ENCODE measurements around the gene LGALS1.
A peak's percentile ranks its signal among the peaks of the same experiment; 100 is the strongest.

LGALS1 gene

DNA sequence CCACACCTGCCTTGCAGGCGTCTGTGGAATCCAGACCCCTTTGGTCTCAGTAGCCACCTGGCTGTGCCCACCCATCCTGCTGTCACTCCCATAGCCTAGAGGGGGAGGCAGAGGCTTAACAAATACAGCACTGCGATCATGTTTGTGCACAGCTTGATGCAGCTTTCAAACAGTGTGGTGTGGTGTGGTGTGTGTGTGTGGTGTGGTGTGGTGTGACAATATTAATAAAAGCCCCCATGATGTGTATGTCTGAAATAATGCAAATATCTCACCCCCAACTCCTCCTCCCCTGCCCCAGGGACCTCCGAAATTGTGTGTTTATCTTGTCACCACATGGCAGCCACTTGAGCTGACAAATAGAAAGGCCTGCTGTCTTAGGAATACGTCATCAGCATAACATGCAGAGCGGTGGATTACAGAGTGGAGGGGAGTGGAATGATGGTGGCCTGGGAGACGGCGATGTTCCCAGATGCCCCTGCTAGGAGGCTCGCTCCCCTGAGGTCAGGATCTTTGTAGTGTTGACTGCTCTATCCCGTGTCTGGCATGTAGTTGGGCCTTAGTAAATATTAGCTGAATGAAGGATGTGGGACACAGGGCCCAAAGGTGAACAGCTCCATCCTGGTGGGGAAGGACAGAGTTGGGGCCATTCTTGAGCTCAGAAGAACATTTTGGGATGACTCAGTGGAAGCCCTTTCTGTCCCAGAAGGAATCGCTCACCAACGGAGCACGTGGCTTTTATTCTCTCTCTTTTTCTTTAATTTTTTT lies 14.1 kb upstream of the LGALS1 start:
- DNase-seq (ENCODE audit: low read depth in 2 of 2) = no peak

DNA sequence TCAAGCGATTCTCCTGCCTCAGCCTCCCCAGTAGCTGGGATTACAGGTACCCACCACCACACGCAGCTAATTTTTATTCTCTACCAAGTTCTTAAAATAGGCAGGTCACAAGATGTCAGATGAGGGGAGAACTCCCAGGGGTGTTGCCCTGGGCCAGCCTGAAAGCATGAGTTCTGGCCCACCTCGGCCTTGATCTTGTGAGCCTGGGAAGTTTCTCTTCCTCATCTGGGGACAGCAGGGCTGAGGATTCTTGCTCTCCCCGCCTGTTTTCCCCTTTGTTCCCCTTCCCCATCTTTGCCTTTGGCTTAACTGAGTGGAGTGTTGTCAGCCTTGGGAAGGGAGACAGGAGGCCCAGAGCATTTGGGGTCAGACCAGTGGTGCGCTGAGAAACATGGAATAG lies 13.4 kb upstream of the LGALS1 start:
- DNase-seq (ENCODE audit: low read depth in 2 of 2) = no peak

DNA sequence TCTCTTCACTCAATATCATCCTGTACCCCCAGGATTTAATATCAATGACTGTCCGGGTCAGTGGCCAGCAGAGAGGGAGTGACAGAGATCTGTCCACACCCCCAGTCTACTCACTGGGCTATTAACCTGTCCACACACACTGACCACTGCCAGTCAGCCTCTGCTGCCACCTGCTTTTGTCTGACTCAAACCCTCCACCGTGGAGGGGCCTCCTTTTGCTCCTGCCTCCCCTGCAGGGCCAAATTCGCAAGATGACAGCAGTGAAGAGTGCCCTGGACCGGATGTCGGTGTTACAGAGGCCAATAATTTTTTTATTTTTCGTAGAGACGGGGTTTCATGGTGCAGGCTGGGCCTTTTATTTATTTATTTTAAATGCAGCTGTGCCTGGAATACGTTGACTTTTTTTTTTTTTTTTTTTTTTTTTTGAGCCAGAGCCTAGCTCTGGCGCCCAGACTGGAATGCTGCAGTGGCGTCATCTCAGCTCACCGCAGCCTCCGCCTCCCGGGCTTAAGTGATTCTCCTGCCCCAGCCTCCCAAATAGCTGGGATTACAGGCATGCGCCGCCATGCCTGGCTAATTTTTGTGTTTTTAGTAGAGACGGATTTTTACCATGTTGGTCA lies 11.8 kb upstream of the LGALS1 start:
- no peak for DNase-seq (ENCODE audit: low read depth in 2 of 2)

DNA sequence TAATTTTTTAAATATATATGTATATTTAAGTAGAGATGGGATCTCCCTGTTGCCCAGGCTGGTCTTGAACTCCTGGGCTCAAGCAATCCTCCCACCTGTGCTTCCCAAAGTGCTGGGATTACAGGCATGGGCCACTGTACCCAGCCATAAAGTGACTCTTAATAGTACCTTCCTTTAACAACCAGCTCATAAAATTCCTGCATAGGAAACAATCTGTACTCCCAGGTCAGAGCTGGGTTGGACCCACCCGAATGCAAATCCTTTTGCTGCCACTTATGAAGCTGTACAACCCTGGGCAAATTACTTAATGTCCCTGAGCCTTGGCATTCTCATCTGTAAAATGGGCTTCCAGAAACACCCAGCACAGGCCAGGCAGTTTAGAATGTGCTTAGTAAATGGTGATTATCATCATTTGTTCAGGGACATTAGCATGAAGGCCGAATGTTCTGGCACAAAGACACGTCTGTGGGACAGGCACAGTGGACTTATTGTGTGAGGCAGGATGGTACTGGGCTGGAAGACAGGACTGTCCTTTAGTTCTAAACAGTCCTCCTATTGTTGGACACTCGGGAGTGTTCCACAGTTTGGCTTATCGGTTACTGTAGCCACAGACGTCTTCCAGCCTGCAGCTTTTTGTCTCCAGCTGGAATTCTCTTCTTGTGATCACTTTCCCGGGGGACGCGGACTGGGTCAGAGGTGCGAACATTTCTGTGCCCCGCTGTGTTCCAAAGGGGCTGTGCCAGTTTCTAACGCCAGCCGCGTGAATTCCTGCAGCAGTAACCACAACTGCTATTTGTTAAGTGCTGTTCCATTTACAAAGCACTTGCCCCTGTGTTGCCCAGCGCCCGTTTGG lies 11.0 kb upstream of the LGALS1 start:
- DNase-seq (ENCODE audit: low read depth in 2 of 2) = no peak

DNA sequence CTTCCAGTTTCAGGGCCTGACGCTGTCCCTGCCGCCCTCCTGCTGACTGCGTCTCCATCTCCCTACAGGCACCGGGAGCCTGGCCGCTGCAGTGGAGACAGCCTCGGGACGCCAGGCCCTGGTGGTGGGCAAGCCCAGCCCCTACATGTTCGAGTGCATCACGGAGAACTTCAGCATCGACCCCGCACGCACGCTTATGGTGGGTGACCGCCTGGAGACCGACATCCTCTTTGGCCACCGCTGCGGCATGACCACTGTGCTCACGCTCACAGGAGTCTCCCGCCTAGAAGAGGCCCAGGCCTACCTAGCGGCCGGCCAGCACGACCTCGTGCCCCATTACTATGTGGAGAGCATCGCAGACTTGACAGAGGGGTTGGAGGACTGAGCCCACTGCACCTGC lies 9.9 kb upstream of the LGALS1 start:
- DNase-seq (ENCODE audit: low read depth in 2 of 2) = no peak

DNA sequence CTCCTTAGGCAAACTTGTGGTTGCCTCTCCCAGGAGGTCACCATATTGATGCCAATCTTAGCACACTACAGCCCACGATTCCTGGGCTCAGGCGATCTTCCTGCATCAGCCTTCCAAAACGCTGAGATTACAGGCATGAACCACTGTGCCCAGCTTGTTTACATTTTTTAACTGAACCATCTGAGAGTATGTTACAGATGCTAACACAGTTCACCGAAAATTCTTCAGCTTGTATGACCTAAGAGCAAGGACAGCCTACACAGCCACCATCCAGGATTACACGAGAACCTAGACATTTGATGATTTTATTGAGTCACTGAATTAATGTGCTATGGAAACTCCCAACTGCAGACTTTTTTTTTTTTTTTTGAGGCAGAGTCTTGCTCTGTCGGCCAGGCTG lies 5.8 kb upstream of the LGALS1 start:
- no peak for DNase-seq (ENCODE audit: low read depth in 2 of 2)

DNA sequence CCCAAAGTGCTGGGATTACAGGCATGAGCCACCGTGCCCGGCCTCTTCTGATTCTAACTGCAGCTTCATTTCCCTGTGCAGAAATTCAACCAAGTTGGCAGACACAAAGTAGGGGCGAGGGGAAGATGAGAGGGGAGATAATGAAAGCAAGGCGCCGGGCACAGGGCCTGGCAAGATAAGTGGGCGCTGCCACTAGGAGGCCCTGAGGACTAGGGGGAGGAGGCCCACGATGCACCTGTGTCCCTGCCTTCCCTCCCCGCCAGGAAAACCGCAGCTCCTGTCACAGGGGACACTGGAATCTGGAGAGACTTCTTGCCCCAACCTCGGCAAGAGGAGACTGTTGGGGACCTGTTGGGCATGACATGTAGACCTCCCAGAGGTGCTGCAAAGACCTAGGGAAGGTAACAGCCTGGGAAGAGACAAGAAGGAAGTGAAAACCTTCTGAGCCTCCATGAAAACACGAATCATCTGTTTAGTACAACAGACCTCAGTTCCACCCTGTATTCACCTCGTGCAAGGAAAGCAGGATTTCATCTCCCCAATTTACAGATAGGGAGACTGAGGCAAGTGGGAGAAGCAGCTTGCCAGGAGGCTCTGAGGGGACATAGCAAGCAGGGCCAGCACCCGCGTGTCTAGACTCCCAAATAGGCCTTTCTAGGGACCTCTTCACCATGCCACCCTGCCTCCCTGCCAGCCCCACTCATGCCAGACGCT lies 3.1 kb upstream of the LGALS1 start:
- DNase-seq (ENCODE audit: low read depth in 2 of 2) = no peak

DNA sequence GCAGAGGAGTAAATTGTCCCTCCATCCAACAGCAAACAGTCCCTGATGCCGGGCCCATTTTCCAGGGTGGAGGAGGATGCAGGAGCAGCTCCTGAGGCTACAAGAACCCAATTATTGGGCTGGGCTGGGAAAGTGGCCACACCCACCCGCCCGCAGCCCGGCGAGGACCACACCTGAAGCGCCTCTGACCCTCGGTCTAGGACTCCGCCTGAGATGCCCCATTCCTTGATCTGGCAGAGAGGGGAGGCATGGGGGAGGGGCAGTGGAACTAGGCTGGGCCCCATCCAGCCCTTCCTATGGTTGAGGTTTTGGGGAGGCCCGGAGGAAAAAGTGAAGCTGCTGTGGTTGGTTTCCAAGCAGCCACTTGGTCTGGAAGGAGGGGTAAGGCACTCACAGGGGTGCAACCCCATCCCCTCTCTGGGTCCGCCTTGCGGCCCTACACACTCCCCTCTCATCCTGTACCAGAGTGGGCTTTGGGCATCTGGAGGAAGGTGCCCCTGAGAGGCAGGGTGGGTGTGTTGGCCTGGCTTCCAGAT lies 2.4 kb upstream of the LGALS1 start:
- DNase-seq (ENCODE audit: low read depth in 2 of 2) = no peak

DNA sequence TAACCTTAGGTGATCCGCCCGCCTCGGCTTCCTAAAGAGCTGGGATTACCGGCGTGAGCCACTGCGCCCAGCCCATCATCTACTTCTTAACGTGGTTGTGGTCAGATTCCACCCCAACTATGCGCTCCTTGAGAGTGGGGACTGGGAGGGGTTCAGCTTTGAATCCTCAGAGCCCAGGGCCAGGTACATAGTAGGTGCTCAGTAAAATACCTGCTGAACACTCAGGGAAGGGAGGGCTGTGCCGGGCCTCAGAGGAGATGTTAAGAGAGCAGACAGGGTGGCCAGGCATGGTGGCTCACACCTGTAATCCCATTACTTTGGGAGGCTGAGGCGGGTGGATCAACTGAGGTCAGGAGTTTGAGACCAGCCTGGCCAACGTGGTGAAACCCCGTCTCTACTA lies 1.2 kb upstream of the LGALS1 start:
- no peak for DNase-seq (ENCODE audit: low read depth in 2 of 2)

DNA sequence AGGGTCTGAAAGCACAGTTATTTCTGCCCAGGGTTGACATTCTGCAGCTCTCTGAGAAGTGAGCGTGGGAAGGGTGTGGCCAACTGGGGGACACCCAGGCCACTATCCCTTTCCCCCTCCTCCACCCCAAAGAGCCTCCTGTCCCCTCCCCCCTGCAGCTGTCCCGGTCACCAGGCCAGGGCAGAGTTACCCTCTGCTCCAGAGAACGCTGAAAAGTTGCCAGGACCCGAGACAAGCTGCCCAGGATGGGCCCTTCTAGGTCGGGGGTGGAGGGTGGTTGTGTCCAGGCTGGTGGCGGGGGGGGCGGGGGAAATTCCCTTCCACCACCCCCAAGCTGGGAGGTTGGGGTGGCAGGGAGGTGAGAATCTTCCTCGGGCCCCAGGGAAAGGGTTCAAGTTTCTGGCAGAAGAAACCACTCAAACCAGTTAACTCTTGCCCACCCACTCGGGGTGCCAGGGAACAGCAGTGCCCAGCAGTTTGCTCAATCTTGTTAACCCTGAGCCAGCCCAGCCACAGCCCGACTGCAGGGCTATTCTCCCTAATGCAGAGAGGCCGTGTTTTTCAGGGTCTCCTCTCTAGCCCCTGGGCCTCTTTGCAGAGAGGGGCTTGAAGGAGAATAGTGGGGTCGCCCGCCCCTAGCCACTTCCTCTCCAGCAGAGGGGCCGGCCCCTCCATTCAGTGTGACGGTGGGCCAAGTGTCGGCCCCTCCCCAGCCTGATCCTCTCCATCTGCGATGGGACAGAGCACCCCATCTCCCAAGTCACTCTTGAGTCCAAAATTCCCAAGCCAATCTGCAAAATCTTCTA lies 697 bp downstream of the LGALS1 start:
- no peak for DNase-seq (ENCODE audit: low read depth in 2 of 2)

DNA sequence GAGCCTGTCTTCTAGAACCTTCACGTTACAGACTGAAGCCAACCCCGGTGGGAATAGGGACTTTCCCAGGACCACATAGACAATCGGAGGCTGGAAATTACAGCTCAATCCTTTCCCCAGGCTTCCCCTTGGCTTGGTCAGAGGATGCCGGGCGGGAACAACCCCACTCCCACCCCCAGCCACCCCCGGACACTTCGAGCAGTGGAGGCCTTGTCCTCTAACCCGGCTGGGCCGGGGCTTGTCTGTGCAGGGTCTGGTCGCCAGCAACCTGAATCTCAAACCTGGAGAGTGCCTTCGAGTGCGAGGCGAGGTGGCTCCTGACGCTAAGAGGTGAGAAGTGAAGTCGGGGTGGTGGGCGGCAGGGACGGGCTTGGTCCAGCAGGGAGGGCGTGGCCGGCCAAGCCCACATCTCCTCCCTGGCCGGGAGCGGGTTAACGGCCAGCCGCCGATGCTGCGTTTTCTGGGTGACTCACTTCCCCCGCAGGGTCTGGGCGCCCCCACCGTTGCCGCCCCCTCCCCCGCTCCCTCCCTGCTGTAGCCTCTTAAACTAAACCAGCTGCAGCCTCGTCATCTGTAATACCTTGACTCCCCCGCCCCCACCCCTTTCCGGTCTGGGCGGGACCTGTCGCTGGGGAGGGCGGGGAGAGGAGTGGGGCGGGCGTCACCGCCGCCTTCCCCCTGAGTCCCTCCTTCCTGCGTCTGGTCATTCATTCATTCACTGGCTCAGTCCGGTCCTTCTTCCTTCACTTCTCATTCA lies 1.5 kb downstream of the LGALS1 start:
- peak; percentile 90 to 92 for DNase-seq (ENCODE audit: low read depth in 2 of 2)

DNA sequence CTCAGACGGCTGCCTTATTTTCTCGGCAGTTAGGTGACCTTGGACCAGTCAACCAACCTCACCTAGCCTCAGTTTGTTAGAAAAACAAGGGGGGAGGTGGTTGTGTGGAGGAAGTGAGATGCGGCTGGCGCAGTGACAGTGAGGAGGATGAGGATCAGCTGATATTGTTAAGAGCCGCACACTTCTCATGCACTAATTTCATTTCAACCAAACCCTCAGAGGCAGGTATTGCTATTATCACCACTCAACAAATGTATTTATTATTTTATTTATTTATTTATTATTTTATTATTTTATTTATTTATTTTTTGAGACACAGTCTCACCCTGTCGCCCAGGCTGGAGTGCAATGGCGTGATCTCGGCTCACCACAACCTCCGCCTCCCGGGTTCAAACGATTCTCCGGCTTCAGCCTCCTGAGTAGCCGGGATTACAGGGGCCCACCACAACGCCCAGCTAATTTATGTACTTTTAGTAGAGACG lies 2.1 kb downstream of the LGALS1 start:
- DNase-seq (ENCODE audit: low read depth in 2 of 2) = no peak

DNA sequence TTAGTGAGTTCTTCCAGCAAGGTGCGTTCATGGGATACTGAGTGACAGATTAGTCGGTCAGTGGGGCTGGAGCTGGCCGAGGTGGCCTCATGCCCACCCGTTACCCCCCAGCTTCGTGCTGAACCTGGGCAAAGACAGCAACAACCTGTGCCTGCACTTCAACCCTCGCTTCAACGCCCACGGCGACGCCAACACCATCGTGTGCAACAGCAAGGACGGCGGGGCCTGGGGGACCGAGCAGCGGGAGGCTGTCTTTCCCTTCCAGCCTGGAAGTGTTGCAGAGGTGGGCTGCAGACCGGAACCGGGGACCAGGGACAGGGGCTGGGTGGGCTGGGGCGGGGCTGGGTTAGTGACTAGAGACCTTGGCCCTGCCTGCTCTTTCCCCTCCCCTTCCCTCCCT lies 2.9 kb downstream of the LGALS1 start:
- DNase-seq (ENCODE audit: low read depth in 2 of 2) = no peak

DNA sequence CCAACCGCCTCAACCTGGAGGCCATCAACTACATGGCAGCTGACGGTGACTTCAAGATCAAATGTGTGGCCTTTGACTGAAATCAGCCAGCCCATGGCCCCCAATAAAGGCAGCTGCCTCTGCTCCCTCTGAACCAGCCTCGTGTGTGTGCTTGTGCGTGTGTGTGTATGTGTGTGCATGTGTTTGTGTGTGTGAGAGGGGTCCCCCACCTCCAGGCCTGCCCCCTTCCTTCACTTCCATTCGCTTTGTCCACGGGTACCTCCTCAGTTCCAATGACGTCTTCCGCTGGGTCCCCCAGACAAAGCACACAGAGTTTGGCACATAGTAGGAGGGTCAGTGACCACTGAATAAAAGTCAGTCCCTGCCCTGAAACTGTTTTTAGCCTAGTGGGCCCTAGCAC lies 4.2 kb downstream of the LGALS1 start:
- DNase-seq (ENCODE audit: low read depth in 2 of 2) = no peak

DNA sequence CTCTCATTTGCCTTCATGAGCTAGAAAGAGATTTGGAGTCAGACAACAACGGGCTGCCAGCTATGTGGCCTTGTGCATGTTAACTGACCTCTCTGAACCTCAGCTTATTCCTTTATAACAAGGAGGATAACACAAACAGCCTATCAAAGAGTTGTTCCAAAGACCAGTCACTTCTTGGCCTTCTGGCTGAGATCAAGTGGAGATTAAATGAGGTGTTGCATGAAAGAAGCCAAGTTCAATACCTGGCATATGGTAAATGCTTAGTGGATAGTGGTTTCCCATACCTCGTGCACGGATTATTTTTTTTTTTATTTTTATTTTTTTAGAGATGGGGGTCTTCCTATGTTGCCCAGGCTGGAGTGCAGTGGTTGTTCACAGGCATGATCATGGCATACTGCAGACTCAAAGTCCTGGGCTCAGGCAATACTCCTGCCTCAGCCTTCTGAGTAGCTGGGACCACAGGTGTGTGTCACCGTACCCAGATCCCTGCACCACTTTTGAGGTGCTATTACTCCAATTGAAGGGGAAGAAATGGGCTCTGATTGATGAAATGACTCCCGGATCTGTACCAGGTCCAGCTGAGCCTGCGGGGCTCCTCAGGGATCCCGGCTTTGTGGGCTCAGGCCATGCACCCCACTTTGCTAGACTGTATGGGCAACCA lies 4.9 kb downstream of the LGALS1 start:
- DNase-seq (ENCODE audit: low read depth in 2 of 2) = no peak

DNA sequence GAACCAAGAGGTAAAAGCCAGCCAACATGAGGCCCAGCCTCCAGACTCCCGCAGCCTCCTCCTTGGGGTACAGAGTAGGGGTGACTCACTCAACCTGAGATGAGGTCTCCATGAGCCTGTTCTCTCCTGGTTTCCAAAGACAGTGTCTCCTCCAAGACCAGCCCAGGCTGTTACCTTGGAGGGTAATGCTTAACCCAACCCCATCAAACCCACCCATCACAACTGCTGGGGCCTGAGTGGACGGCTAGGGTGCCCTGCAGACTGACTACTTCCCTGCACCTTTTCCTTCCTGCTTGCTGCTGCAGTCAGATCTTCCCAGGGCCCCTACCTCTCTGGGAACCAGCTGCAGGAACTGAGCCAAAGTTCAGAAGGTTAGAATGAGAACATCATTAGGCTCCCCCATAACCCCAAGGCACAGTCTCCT lies 5.6 kb downstream of the LGALS1 start:
- DNase-seq (ENCODE audit: low read depth in 2 of 2) = no peak

DNA sequence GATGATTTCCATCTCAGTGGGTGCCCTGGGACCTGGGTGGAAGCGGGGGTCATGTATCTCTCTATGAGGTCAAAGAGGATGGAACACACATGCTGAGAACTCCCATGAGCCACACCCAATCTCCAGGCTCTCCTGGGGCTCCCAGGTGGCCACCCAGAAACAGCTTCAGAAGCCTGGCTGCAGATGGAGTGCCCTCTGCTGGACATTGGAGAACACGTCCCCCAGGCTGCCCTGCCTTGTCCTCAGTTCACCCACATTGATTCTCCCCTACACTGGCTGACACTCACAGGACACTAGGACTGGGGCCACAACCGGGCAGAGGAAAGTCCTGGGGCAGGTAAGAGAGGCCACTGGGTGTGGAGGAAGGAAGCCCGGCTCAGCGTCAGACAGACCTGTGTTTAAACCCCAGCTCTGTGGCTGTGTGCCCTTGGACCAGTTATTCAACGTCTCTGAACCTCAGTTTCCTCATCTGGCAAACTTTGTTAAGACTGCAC lies 6.2 kb downstream of the LGALS1 start:
- peak; percentile 41 to 57 for DNase-seq (ENCODE audit: low read depth in 2 of 2)

DNA sequence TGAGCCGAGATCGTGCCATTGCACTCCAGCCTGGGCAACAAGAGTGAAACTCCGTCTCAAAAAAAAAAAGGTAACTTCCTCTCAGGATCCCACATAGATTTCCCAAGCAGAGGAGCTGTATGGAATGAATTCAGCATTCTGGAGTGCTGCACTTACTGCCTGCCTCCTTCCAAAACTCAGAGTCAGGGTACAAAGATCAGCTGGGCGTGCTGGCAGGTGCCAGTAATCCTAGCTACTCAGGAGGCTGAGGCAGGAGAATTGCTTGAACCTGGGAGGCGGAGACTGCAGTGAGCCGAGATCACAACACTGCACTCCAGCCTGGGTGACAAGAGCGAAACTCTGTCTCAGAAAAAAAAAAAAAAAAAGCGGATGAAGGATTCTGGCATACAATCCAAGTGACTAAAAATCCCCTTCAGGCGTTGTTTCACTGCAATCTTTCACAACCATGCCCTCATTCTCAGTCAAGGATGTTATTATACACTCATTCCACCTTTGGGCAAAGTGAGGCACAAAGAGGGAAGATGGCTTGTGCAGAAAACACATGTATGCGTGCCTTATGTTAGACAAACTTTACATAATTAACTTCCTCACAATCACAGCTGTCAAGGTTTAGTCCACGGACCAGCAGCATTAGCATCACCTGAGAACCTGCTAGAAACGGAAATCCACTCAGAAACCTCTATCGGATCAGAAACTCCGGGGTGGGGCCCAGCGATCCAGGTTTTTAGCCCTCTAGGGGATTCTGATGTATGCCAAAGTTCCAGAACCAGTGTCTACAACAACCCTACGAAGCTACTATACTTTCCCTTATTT lies 9.6 kb downstream of the LGALS1 start:
- DNase-seq (ENCODE audit: low read depth in 2 of 2) = no peak
